Kidney (tissue), 14 donors: ENCODE measurements around the gene STAG1. TPM values are rescaled to one million over a fixed set of nuclear protein-coding genes. Genes with fewer than 3 reads are reported as not detected.

Experiments
- DNase-seq, 5 donors: peaks; one replicate each; pipeline ENCODE4 v3.0.0-alpha.2; 2013 to 2020
- FAIRE-seq: peaks from 2 replicates; lab custom pipeline; 2012; peaks lifted over from hg19 to GRCh38; lab: Jason Lieb, UNC
- H3K27ac ChIP-seq, 2 donors: one replicate each; pipeline ENCODE4 v1.7.0; 2013; ENCODE audit warnings: low read depth in 2 of 2, low read length in 2 of 2, inconsistent platforms in 1 of 2
- H3K27me3 ChIP-seq: one replicate; pipeline ENCODE4 v1.7.1; 2013; ENCODE audit warnings: low read length, inconsistent platforms; ENCODE audit not compliant: control insufficient read depth, insufficient read depth
- H3K36me3 ChIP-seq, 3 donors: one replicate each; pipeline versions ENCODE4 v1.7.0 to v1.7.1; 2013; ENCODE audit warnings: low read length in 3 of 3, control low read depth in 1 of 3, inconsistent platforms in 1 of 3; ENCODE audit not compliant: insufficient read depth in 3 of 3, control insufficient read depth in 2 of 3
- H3K4me1 ChIP-seq, 3 donors: one replicate each; pipeline versions ENCODE4 v1.7.0 to v1.7.1; 2013; ENCODE audit warnings: low read length in 3 of 3, inconsistent platforms in 1 of 3, low read depth in 1 of 3; ENCODE audit not compliant: control insufficient read depth in 2 of 3, insufficient read depth in 2 of 3
- H3K4me3 ChIP-seq, 3 donors: one replicate each; pipeline versions ENCODE4 v1.7.0 to v1.8.1; 2013; ENCODE audit warnings: low read length in 3 of 3, control low read depth in 1 of 3, inconsistent platforms in 1 of 3
- H3K9ac ChIP-seq, 3 donors: one replicate each; pipeline versions ENCODE4 v1.7.0 to v1.7.1; 2013; ENCODE audit warnings: low read length in 3 of 3, control low read depth in 1 of 3, inconsistent platforms in 1 of 3
- H3K9me3 ChIP-seq, 3 donors: one replicate each; pipeline versions ENCODE4 v1.7.0 to v1.7.1; 2013; ENCODE audit warnings: low read length in 3 of 3, control low read depth in 1 of 3, inconsistent platforms in 1 of 3; ENCODE audit not compliant: control insufficient read depth in 2 of 3, insufficient read depth in 1 of 3
- CTCF ChIP-seq: IDR thresholded peaks from 3 replicates; pipeline ENCODE4 v1.5.1; 2012; ENCODE audit warnings: mild to moderate bottlenecking, moderate library complexity, borderline replicate concordance; ENCODE audit not compliant: insufficient read depth; ENCODE audit errors: extremely low read depth
- intact Hi-C: fragments of 100-400 bp; cut with DNase I; formaldehyde crosslinking; loops from one replicate; pipeline ENCODE4 v1.11.1; 2022
- polyA plus RNA-seq: library from polyadenylated mRNA; stranded (reverse); fragments of 350-450 nt; fragmentation: Illumina TruSeq; extraction: RNeasy Lipid Tissue Mini Kit (QIAGEN cat#74804); gene quantifications from one replicate; pipeline ENCODE4 v1.2.3, GENCODE V29; 2014; ENCODE audit warnings: low read depth, low replicate concordance; ENCODE audit not compliant: insufficient read depth
- total RNA-seq: library from RNA; stranded (reverse); fragmentation: NEBNext Ultra II Directional; extraction: Animal tissue kit (Norgen Biotek cat#: 25700); gene quantifications from one replicate; pipeline ENCODE4 v1.2.1, GENCODE V29; 2021
- donor health status: control.
- donor health status: control.
- donor health status: control.
- donor health status: control.
- donor health status: control.
- donor health status: DM: yes; HTN: yes; CAD: no.
- donor health status: Normal renal cell carcinoma (clear cell type).

The STAG1 gene
- total and polyA plus RNA-seq, 2 donors from 2014 or later = 7.8 to 49.9 TPM

- Histone ChIP-seq H3K9me3 (peaks cover 0 to 7% (median 0%) of the 10 kb centered on the region in 3 donors), H3K9ac (no peak overlapping the region), H3K4me1 (no peaks in the 10 kb centered on the region), H3K36me3 (no peaks in the 10 kb centered on the region), H3K27ac (no peak overlapping the region), H3K27me3 (no peaks in the 10 kb centered on the region), H3K4me3 (no peak overlapping the region)
- DNase-seq (no peak), FAIRE-seq (no peak)
- intact Hi-C loops = no loop called here
- no peak for TF ChIP-seq CTCF
Observed at GRCh38 chr3:136698361-136698760, 53.8 kb downstream of the STAG1 start.

GRCh38 chr3:136696797-136697196 is 55.4 kb downstream of the STAG1 start:
- Histone ChIP-seq H3K36me3 (no peaks in the 10 kb centered on the region), H3K9me3 (peaks cover 0 to 7% (median 0%) of the 10 kb centered on the region in 3 donors), H3K27ac (no peak overlapping the region), H3K27me3 (no peaks in the 10 kb centered on the region), H3K4me3 (no peak overlapping the region), H3K4me1 (no peaks in the 10 kb centered on the region), H3K9ac (no peak overlapping the region)
- no peak for DNase-seq
- no peak for TF ChIP-seq CTCF
- intact Hi-C loops = no loop called here
- FAIRE-seq = no peak

GRCh38 chr3:136694321-136694720 is 57.9 kb downstream of the STAG1 start:
- Histone ChIP-seq H3K27me3 (no peaks in the 10 kb centered on the region), H3K4me1 (no peaks in the 10 kb centered on the region), H3K36me3 (no peaks in the 10 kb centered on the region), H3K27ac (no peak overlapping the region), H3K9me3 (peaks cover 0 to 7% (median 0%) of the 10 kb centered on the region in 3 donors), H3K9ac (no peak overlapping the region), H3K4me3 (no peak overlapping the region)
- FAIRE-seq = no peak
- intact Hi-C loops = no loop called here
- DNase-seq = no peak
- no peak for TF ChIP-seq CTCF

- no peak for FAIRE-seq
- Histone ChIP-seq H3K4me3 (no peak overlapping the region), H3K27ac (no peak overlapping the region), H3K9me3 (no peaks in the 10 kb centered on the region), H3K36me3 (no peaks in the 10 kb centered on the region), H3K4me1 (no peaks in the 10 kb centered on the region), H3K9ac (no peak overlapping the region), H3K27me3 (no peaks in the 10 kb centered on the region)
- intact Hi-C loops = no loop called here
- TF ChIP-seq CTCF = no peak
- DNase-seq = no peak
Observed at GRCh38 chr3:136690599-136690998, 61.6 kb downstream of the STAG1 start.
